ENCODE data around the gene CASP7. TPM values are rescaled to one million over a fixed set of nuclear protein-coding genes. Genes with fewer than 3 reads are reported as not detected.

Gene CASP7
- total RNA-seq, 1 donor from 2014 or later: 44.9 TPM

DNA sequence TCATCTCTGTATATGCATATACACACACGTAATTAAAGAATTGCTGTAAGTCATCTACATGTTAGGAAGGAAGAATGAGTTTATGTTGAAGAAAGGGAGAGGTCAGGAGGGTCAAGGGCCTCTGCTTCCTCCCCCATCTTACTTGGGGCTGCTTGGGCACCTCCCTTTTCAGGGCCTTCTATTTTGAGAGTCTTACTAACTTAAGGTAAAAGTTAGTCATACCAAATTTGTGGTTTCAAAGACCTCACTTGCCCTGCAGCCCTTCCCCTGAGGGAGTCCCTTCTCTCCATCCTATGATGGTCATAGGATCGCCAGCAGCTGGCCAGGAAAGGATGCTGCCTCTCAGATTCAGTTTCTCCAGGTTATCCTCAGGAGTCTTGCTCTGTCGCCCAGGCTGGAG is 74.4 kb downstream of the CASP7 start:
- no peak for DNase-seq (ENCODE audit: low read depth)
- Histone ChIP-seq H3K4me3 (ENCODE audit: insufficient read depth, low read depth, low read length) (no peak overlapping the region), H3K9ac (ENCODE audit: low read length) (no peak overlapping the region), H3K27me3 (ENCODE audit: insufficient read depth, low read length) (no peaks in the 10 kb centered on the region), H3K36me3 (ENCODE audit: insufficient read depth, low read length) (no peaks in the 10 kb centered on the region), H4K20me1 (ENCODE audit: insufficient read depth, low read length) (no peaks in the 10 kb centered on the region), H3K27ac (ENCODE audit: low read depth, low read length) (no peak overlapping the region), H3K9me3 (ENCODE audit: insufficient read depth, low read depth, low read length) (no peaks in the 10 kb centered on the region), H3K79me2 (ENCODE audit: insufficient read depth, low read length) (no peaks in the 10 kb centered on the region), H3K4me2 (ENCODE audit: low read length) (no peak overlapping the region), H3K4me1 (ENCODE audit: insufficient read depth, low read length) (no peaks in the 10 kb centered on the region), H2AFZ (ENCODE audit: low read depth, low read length) (no peak overlapping the region)
- Mint-ChIP-seq H3K4me3 (ENCODE audit: unreplicated experiment) (no peak overlapping the region), H3K27me3 (ENCODE audit: low read depth, unreplicated experiment) (peaks cover 13% of the 10 kb centered on the region), H3K4me1 (ENCODE audit: low read depth, unreplicated experiment) (peaks cover 8% of the 10 kb centered on the region), H3K27ac (ENCODE audit: unreplicated experiment) (no peak overlapping the region), H3K36me3 (ENCODE audit: low read depth, unreplicated experiment) (no peaks in the 10 kb centered on the region), H3K9me3 (ENCODE audit: unreplicated experiment) (peaks cover 2% of the 10 kb centered on the region)
- FAIRE-seq: no peak
- TF ChIP-seq EZH2 (IDR thresholded peaks at IDR 0.05; ENCODE audit: insufficient read depth, low read length): no peak
- TF ChIP-seq, protein P1, sequence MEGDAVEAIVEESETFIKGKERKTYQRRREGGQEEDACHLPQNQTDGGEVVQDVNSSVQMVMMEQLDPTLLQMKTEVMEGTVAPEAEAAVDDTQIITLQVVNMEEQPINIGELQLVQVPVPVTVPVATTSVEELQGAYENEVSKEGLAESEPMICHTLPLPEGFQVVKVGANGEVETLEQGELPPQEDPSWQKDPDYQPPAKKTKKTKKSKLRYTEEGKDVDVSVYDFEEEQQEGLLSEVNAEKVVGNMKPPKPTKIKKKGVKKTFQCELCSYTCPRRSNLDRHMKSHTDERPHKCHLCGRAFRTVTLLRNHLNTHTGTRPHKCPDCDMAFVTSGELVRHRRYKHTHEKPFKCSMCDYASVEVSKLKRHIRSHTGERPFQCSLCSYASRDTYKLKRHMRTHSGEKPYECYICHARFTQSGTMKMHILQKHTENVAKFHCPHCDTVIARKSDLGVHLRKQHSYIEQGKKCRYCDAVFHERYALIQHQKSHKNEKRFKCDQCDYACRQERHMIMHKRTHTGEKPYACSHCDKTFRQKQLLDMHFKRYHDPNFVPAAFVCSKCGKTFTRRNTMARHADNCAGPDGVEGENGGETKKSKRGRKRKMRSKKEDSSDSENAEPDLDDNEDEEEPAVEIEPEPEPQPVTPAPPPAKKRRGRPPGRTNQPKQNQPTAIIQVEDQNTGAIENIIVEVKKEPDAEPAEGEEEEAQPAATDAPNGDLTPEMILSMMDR (IDR thresholded peaks at IDR 0.05; ENCODE audit: insufficient read depth, low read depth, low read length): no peak

DNA sequence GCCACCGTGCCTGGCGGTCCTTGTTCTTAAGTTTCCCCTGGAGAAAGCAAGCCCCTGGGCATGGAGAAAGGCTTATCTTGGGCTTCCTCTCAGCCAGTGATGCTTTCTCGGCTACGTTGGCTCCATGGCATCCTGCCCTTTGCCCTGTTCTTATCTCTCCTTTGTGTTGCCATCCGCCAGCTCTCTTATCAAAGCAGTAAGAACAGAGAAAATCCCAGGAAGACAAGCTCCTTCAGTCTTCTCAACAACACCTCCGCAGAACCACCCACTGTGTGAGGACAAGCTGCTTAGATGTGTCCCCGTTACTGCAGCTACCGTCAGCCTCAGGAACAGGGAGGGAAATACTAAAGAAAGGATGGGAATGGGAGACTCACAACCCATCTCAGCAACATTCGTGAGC is 75.1 kb downstream of the CASP7 start:
- Histone ChIP-seq H3K9ac (ENCODE audit: low read length) (no peak overlapping the region), H3K79me2 (ENCODE audit: insufficient read depth, low read length) (no peaks in the 10 kb centered on the region), H3K4me1 (ENCODE audit: insufficient read depth, low read length) (no peaks in the 10 kb centered on the region), H3K4me3 (ENCODE audit: insufficient read depth, low read depth, low read length) (no peak overlapping the region), H3K9me3 (ENCODE audit: insufficient read depth, low read depth, low read length) (no peaks in the 10 kb centered on the region), H2AFZ (ENCODE audit: low read depth, low read length) (no peak overlapping the region), H3K36me3 (ENCODE audit: insufficient read depth, low read length) (no peaks in the 10 kb centered on the region), H3K27ac (ENCODE audit: low read depth, low read length) (no peak overlapping the region), H3K27me3 (ENCODE audit: insufficient read depth, low read length) (no peaks in the 10 kb centered on the region), H3K4me2 (ENCODE audit: low read length) (no peak overlapping the region), H4K20me1 (ENCODE audit: insufficient read depth, low read length) (no peaks in the 10 kb centered on the region)
- Mint-ChIP-seq H3K4me1 (ENCODE audit: low read depth, unreplicated experiment) (peaks cover 8% of the 10 kb centered on the region), H3K9me3 (ENCODE audit: unreplicated experiment) (peaks cover 2% of the 10 kb centered on the region), H3K27ac (ENCODE audit: unreplicated experiment) (no peak overlapping the region), H3K27me3 (ENCODE audit: low read depth, unreplicated experiment) (peaks cover 13% of the 10 kb centered on the region), H3K36me3 (ENCODE audit: low read depth, unreplicated experiment) (no peaks in the 10 kb centered on the region), H3K4me3 (ENCODE audit: unreplicated experiment) (no peak overlapping the region)
- no peak for DNase-seq (ENCODE audit: low read depth)
- TF ChIP-seq, protein P1 (IDR thresholded peaks at IDR 0.05; ENCODE audit: insufficient read depth, low read depth, low read length): no peak
- no peak for TF ChIP-seq EZH2 (IDR thresholded peaks at IDR 0.05; ENCODE audit: insufficient read depth, low read length)
- FAIRE-seq: no peak

DNA sequence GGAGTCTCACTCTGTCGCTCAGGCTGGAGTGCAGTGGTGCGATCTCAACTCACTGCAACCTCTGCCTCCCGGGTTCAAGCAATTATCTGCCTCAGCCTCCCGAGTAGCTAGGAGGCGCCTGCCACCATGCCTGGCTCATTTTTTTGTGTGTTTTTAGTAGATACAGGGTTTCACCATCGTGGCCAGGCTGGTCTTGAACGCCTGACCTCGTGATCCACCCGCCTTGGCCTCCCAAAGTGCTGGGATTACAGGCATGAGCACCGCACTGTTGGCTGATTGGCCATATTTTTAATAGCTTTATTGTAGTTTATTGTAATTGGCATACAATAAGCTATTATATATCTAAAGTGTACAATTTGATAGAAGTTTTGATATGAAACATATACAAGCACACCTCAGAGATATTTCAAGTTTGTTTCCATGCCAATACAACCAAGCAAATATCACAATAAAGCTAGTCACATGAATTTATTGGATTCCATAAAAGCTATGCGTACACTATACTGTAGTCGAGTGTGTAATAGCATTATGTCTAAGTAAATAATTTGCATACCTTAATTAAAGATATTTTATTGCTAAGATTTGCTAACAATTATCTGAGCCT is 77.3 kb downstream of the CASP7 start:
- FAIRE-seq: no peak
- H3K9ac ChIP-seq (ENCODE audit: low read length): no peak overlapping the region
- no peaks in the 10 kb centered on the region for H3K27me3 ChIP-seq (ENCODE audit: insufficient read depth, low read length)
- Mint-ChIP-seq H3K27me3 (ENCODE audit: low read depth, unreplicated experiment) (peaks cover 13% of the 10 kb centered on the region), H3K4me3 (ENCODE audit: unreplicated experiment) (no peak overlapping the region), H3K4me1 (ENCODE audit: low read depth, unreplicated experiment) (no peaks in the 10 kb centered on the region), H3K9me3 (ENCODE audit: unreplicated experiment) (peaks cover 2% of the 10 kb centered on the region), H3K27ac (ENCODE audit: unreplicated experiment) (no peak overlapping the region), H3K36me3 (ENCODE audit: low read depth, unreplicated experiment) (no peaks in the 10 kb centered on the region)
- H3K27ac ChIP-seq (ENCODE audit: low read depth, low read length): no peak overlapping the region
- no peaks in the 10 kb centered on the region for H3K79me2 ChIP-seq (ENCODE audit: insufficient read depth, low read length)
- H4K20me1 ChIP-seq (ENCODE audit: insufficient read depth, low read length): no peaks in the 10 kb centered on the region
- H3K36me3 ChIP-seq (ENCODE audit: insufficient read depth, low read length): no peaks in the 10 kb centered on the region
- H3K4me1 ChIP-seq (ENCODE audit: insufficient read depth, low read length): no peaks in the 10 kb centered on the region
- H3K9me3 ChIP-seq (ENCODE audit: insufficient read depth, low read depth, low read length): no peaks in the 10 kb centered on the region
- DNase-seq (ENCODE audit: low read depth): no peak
- no peak for TF ChIP-seq EZH2 (IDR thresholded peaks at IDR 0.05; ENCODE audit: insufficient read depth, low read length)
- TF ChIP-seq, protein P1 (IDR thresholded peaks at IDR 0.05; ENCODE audit: insufficient read depth, low read depth, low read length): no peak
- no peak overlapping the region for H2AFZ ChIP-seq (ENCODE audit: low read depth, low read length)
- no peak overlapping the region for H3K4me2 ChIP-seq (ENCODE audit: low read length)
- H3K4me3 ChIP-seq (ENCODE audit: insufficient read depth, low read depth, low read length): no peak overlapping the region
